Prostate gland (tissue), 2 donors: ENCODE measurements around the gene TCERG1L.

Experiments used
- CTCF ChIP-seq, 4 experiments: fragments of 200-600 bp in 2 of 4; fragments of 450-650 bp in 2 of 4; sonication (generic) in 2 of 4; IDR thresholded peaks; 1 replicate in 3 of 4; 2 replicates in 1 of 4; pipeline ENCODE4 v1.5.1; 2016 to 2019; ENCODE audit warnings: antibody characterized with exemption in 4 of 4, mild to moderate bottlenecking in 2 of 4, moderate library complexity in 2 of 4
- POLR2AphosphoS5 ChIP-seq: sonication (generic); formaldehyde crosslinking; IDR thresholded peaks from one replicate; pipeline ENCODE4 v1.6.1; 2017; ENCODE audit warnings: antibody characterized with exemption

GRCh38 chr10:131216681-131217230 lies 94.8 kb downstream of the TCERG1L start:
- TF ChIP-seq CTCF (IDR thresholded peaks at IDR 0.05) (no peak), POLR2AphosphoS5 (no peak)
